WTC11 (cell line): ENCODE measurements around the gene SLC47A1. TPM values are rescaled to one million over a fixed set of nuclear protein-coding genes. Genes with fewer than 3 reads are reported as not detected.

Experiments
- ATAC-seq: fragments of 200-7000 bp; cut with Tn5 transposase; 2 replicates; pipeline ENCODE4 v1.10.0; 2021; ENCODE audit warnings: mild to moderate bottlenecking, moderate library complexity
- CTCF ChIA-PET: fragments of 300-600 bp; sonication (Branson Sonifier 250); formaldehyde crosslinking; loops from one replicate; lab custom pipeline; 2021; ENCODE audit warnings: antibody characterized with exemption; lab: Charles Lee
- POLR2A ChIA-PET: fragments of 350-600 bp; sonication (Branson Sonifier 250); formaldehyde crosslinking; loops from one replicate; lab custom pipeline; 2021; ENCODE audit warnings: antibody characterized with exemption; lab: Charles Lee
- DNase-seq: peaks from one replicate; pipeline ENCODE4 v3.0.0; 2021; ENCODE audit warnings: low spot score
- H3K27ac Mint-ChIP-seq: 2 replicates; pipeline ENCODE4 v1.8.0; 2021; ENCODE audit warnings: mixed read lengths
- H3K27me3 Mint-ChIP-seq: 2 replicates; pipeline ENCODE4 v1.8.0; 2021; ENCODE audit warnings: low read depth, mild to moderate bottlenecking, moderate library complexity, mixed read lengths
- H3K36me3 Mint-ChIP-seq: 2 replicates; pipeline ENCODE4 v1.8.0; 2021; ENCODE audit warnings: mixed read lengths
- H3K4me1 Mint-ChIP-seq: 2 replicates; pipeline ENCODE4 v1.8.0; 2022; ENCODE audit warnings: mixed read lengths
- H3K4me3 Mint-ChIP-seq: 2 replicates; pipeline ENCODE4 v1.8.0; 2021; ENCODE audit warnings: mild to moderate bottlenecking, moderate library complexity, mixed read lengths
- H3K9me3 Mint-ChIP-seq: 2 replicates; pipeline ENCODE4 v1.8.0; 2021; ENCODE audit warnings: mixed read lengths
- AFF4 ChIP-seq: sonication (generic); formaldehyde crosslinking; IDR thresholded peaks from 2 replicates; pipeline ENCODE4 v1.8.1; 2023; ENCODE audit warnings: mild to moderate bottlenecking, missing genetic modification reagents, borderline replicate concordance
- ATF2 ChIP-seq: sonication (generic); formaldehyde crosslinking; IDR thresholded peaks from 2 replicates; pipeline ENCODE4 v1.8.1; 2022; ENCODE audit warnings: low read depth, missing genetic modification reagents, borderline replicate concordance
- CBFB ChIP-seq: sonication (generic); formaldehyde crosslinking; IDR thresholded peaks from 2 replicates; pipeline ENCODE4 v1.8.1; 2022; ENCODE audit warnings: mild to moderate bottlenecking, low read depth, missing genetic modification reagents
- E2F1 ChIP-seq: sonication (generic); formaldehyde crosslinking; IDR thresholded peaks from 2 replicates; pipeline ENCODE4 v1.8.0; 2022; ENCODE audit warnings: mild to moderate bottlenecking, missing genetic modification reagents
- ELF4 ChIP-seq: sonication (generic); formaldehyde crosslinking; IDR thresholded peaks from 2 replicates; pipeline ENCODE4 v1.8.1; 2022; ENCODE audit warnings: low read depth, mild to moderate bottlenecking, moderate library complexity, missing genetic modification reagents
- FOXJ3 ChIP-seq: sonication (generic); formaldehyde crosslinking; IDR thresholded peaks from 2 replicates; pipeline ENCODE4 v1.9.0; 2021; ENCODE audit warnings: missing genetic modification reagents, mild to moderate bottlenecking, borderline replicate concordance
- FOXK1 ChIP-seq: sonication (generic); formaldehyde crosslinking; IDR thresholded peaks from 2 replicates; pipeline ENCODE4 v1.8.0; 2022; ENCODE audit warnings: mild to moderate bottlenecking, moderate library complexity, missing genetic modification reagents
- GRHL2 ChIP-seq: fragments of 250-450 bp; sonication (Bioruptor Pico); IDR thresholded peaks from 2 replicates; pipeline ENCODE4 v1.8.0; 2022; ENCODE audit warnings: mild to moderate bottlenecking, moderate library complexity; ENCODE audit not compliant: insufficient replicate concordance, severe bottlenecking
- JUN ChIP-seq: sonication (generic); formaldehyde crosslinking; IDR thresholded peaks from 2 replicates; pipeline ENCODE4 v1.8.0; 2023; ENCODE audit warnings: mild to moderate bottlenecking, missing genetic modification reagents
- MYBL2 ChIP-seq: sonication (generic); formaldehyde crosslinking; IDR thresholded peaks from 2 replicates; pipeline ENCODE4 v1.8.1; 2023; ENCODE audit warnings: mild to moderate bottlenecking, moderate library complexity, missing genetic modification reagents
- SOX15 ChIP-seq: fragments of 250-450 bp; sonication (Bioruptor Pico); IDR thresholded peaks from 2 replicates; pipeline ENCODE4 v1.9.0; 2021; ENCODE audit warnings: mild to moderate bottlenecking
- TEAD4 ChIP-seq: sonication (generic); formaldehyde crosslinking; IDR thresholded peaks from 2 replicates; pipeline ENCODE4 v1.8.0; 2022; ENCODE audit warnings: mild to moderate bottlenecking, missing genetic modification reagents
- USF1 ChIP-seq: sonication (generic); formaldehyde crosslinking; IDR thresholded peaks from 2 replicates; pipeline ENCODE4 v1.8.0; 2022; ENCODE audit warnings: mild to moderate bottlenecking, missing genetic modification reagents
- ZBTB43 ChIP-seq: sonication (generic); formaldehyde crosslinking; IDR thresholded peaks from 2 replicates; pipeline ENCODE4 v1.8.1; 2023; ENCODE audit warnings: mild to moderate bottlenecking, missing genetic modification reagents
- ZNF138 ChIP-seq: sonication (generic); formaldehyde crosslinking; conservative IDR thresholded peaks from 2 replicates; pipeline ENCODE4 v1.8.1; 2022; ENCODE audit warnings: mild to moderate bottlenecking, moderate library complexity, missing genetic modification reagents
- ZNF219 ChIP-seq: sonication (generic); formaldehyde crosslinking; IDR thresholded peaks from 2 replicates; pipeline ENCODE4 v1.8.0; 2023; ENCODE audit warnings: missing genetic modification reagents, mild to moderate bottlenecking, borderline replicate concordance
- ZNF232 ChIP-seq: sonication (generic); formaldehyde crosslinking; IDR thresholded peaks from 2 replicates; pipeline ENCODE4 v1.8.0; 2022; ENCODE audit warnings: mild to moderate bottlenecking, missing genetic modification reagents
- ZNF317 ChIP-seq: sonication (generic); formaldehyde crosslinking; IDR thresholded peaks from 2 replicates; pipeline ENCODE4 v1.8.1; 2023; ENCODE audit warnings: low read depth, mild to moderate bottlenecking, moderate library complexity, missing genetic modification reagents, borderline replicate concordance
- ZNF512 ChIP-seq: sonication (generic); formaldehyde crosslinking; IDR thresholded peaks from 2 replicates; pipeline ENCODE4 v1.8.1; 2022; ENCODE audit warnings: missing genetic modification reagents, borderline replicate concordance
- ZSCAN18 ChIP-seq: fragments of 250-450 bp; sonication (Bioruptor Pico); IDR thresholded peaks from 2 replicates; pipeline ENCODE4 v2.1.2; 2022; ENCODE audit warnings: mild to moderate bottlenecking, moderate library complexity
- total RNA-seq: library from RNA; stranded (reverse); gene quantifications from 3 replicates; pipeline ENCODE4 v1.2.3, GENCODE V29; 2021

SLC47A1 gene
- total RNA-seq, 1 experiment from 2014 or later: 2.5 TPM

- DNase-seq (peak; percentile 23), ATAC-seq (no peak)
- H3K36me3 Mint-ChIP-seq: peaks cover 5% of the 10 kb centered on the region
- TF ChIP-seq E2F1 (CRISPR knock-in tag) (no peak), FOXK1 (CRISPR knock-in tag) (no peak), ELF4 (no peak), GRHL2 (CRISPR knock-in tag) (no peak), ZNF232 (CRISPR knock-in tag) (no peak), ZSCAN18 (CRISPR knock-in tag) (no peak), ATF2 (CRISPR knock-in tag) (no peak), ZNF219 (CRISPR knock-in tag) (no peak), AFF4 (CRISPR knock-in tag) (no peak), SOX15 (CRISPR knock-in tag) (no peak), CBFB (CRISPR knock-in tag) (no peak), TEAD4 (CRISPR knock-in tag) (no peak), USF1 (CRISPR knock-in tag) (no peak)
- peaks cover 29% of the 10 kb centered on the region for H3K4me1 Mint-ChIP-seq
- ChIA-PET POLR2A (no interaction called here), CTCF (interaction anchor here (0.8 to 1.9 kb wide), 8 partner anchors 21 to 220 kb away, joined by 3 to 10 read pairs (median 4); partner anchors contain the start of gene B9D1)
- no peak overlapping the region for H3K27ac Mint-ChIP-seq
- H3K27me3 Mint-ChIP-seq: no peaks in the 10 kb centered on the region
- H3K9me3 Mint-ChIP-seq: peaks cover 4% of the 10 kb centered on the region; the same call in 1 of the 2 replicates
- H3K4me3 Mint-ChIP-seq: no peak overlapping the region
Measured at GRCh38 chr17:19546289-19547065, 12.8 kb downstream of the SLC47A1 start.

- ChIA-PET POLR2A (no interaction called here), CTCF (interaction anchor here (1.5 to 2.2 kb wide), 2 partner anchors 12 to 17 kb away, joined by 3 to 7 read pairs; no protein-coding TSS in a partner anchor)
- peaks cover 27% of the 10 kb centered on the region for H3K4me1 Mint-ChIP-seq
- ATAC-seq (no peak), DNase-seq (no peak)
- no peaks in the 10 kb centered on the region; the same call in 1 of the 2 replicates for H3K27me3 Mint-ChIP-seq
- no peak overlapping the region for H3K4me3 Mint-ChIP-seq
- H3K27ac Mint-ChIP-seq: no peak overlapping the region
- peaks cover 4% of the 10 kb centered on the region; the same call in 1 of the 2 replicates for H3K9me3 Mint-ChIP-seq
- peaks cover 5% of the 10 kb centered on the region for H3K36me3 Mint-ChIP-seq
- TF ChIP-seq MYBL2 (no peak), JUN (CRISPR knock-in tag) (no peak), ZNF512 (CRISPR knock-in tag) (no peak), FOXJ3 (CRISPR knock-in tag) (no peak), ZBTB43 (CRISPR knock-in tag) (no peak), ZNF138 (CRISPR knock-in tag) (no peak), ZNF317 (CRISPR knock-in tag) (no peak)
Measured at GRCh38 chr17:19549746-19550623, 16.3 kb downstream of the SLC47A1 start.
